Liver (tissue), 9 donors: Measurements from ENCODE around the gene CACNA1A. TPM values are rescaled to one million over a fixed set of nuclear protein-coding genes. Genes with fewer than 3 reads are reported as not detected.

Experiments
- DNase-seq: peaks from one replicate; pipeline ENCODE4 v3.0.0-alpha.2; 2017; ENCODE audit warnings: low spot score
- H3K27ac ChIP-seq, 2 donors: one replicate each; pipeline ENCODE4 v1.7.0; 2013; ENCODE audit warnings: inconsistent platforms in 2 of 2, low read length in 2 of 2, control low read depth in 1 of 2, low read depth in 1 of 2, mild to moderate bottlenecking in 1 of 2
- H3K27me3 ChIP-seq, 4 donors: one replicate each; pipeline versions ENCODE4 v1.6.1 to v1.7.0; 2013; ENCODE audit warnings: low read length in 3 of 4, inconsistent platforms in 1 of 4, mild to moderate bottlenecking in 1 of 4, moderate library complexity in 1 of 4; ENCODE audit not compliant: control insufficient read depth in 4 of 4, insufficient read depth in 4 of 4
- H3K36me3 ChIP-seq, 4 donors: one replicate each; pipeline versions ENCODE4 v1.6.1 to v1.7.0; 2013; ENCODE audit warnings: low read length in 3 of 4, mild to moderate bottlenecking in 3 of 4, low read depth in 1 of 4, moderate library complexity in 1 of 4; ENCODE audit not compliant: control insufficient read depth in 4 of 4, insufficient read depth in 3 of 4
- H3K4me1 ChIP-seq, 4 donors: one replicate each; pipeline versions ENCODE4 v1.6.1 to v1.7.0; 2013; ENCODE audit warnings: low read length in 3 of 4, mild to moderate bottlenecking in 3 of 4, moderate library complexity in 1 of 4; ENCODE audit not compliant: control insufficient read depth in 4 of 4, insufficient read depth in 4 of 4
- H3K4me3 ChIP-seq, 3 donors: one replicate each; pipeline versions ENCODE4 v1.6.1 to v1.7.0; 2013; ENCODE audit warnings: low read length in 3 of 3, control low read depth in 1 of 3, low read depth in 1 of 3, mild to moderate bottlenecking in 1 of 3
- H3K9ac ChIP-seq, 2 donors: one replicate each; pipeline ENCODE4 v1.7.0; 2013; ENCODE audit warnings: low read length in 2 of 2, mild to moderate bottlenecking in 2 of 2, moderate library complexity in 2 of 2, control low read depth in 1 of 2, low read depth in 1 of 2
- H3K9me3 ChIP-seq, 4 donors: one replicate each; pipeline versions ENCODE4 v1.6.1 to v1.7.0; 2013; ENCODE audit warnings: low read length in 3 of 4; ENCODE audit not compliant: control insufficient read depth in 4 of 4
- ATF3 ChIP-seq: IDR thresholded peaks from 2 replicates; pipeline ENCODE4 v1.6.1; 2016; ENCODE audit warnings: antibody characterized with exemption
- CTCF ChIP-seq: fragments of 150-350 bp; IDR thresholded peaks from 2 replicates; pipeline ENCODE4 v1.5.1; 2017; ENCODE audit warnings: improper control_type of control experiment, low read depth, low read length; ENCODE audit not compliant: missing input control
- EGR1 ChIP-seq, 2 donors: IDR thresholded peaks; 2 replicates each; pipeline ENCODE4 v1.6.1; 2016 to 2018; ENCODE audit warnings: antibody characterized with exemption in 2 of 2, low read depth in 2 of 2
- FOXA1 ChIP-seq: IDR thresholded peaks from 2 replicates; pipeline ENCODE4 v1.6.1; 2016; ENCODE audit warnings: antibody characterized with exemption
- FOXA2 ChIP-seq: IDR thresholded peaks from 2 replicates; pipeline ENCODE4 v1.6.1; 2016; ENCODE audit warnings: antibody characterized with exemption
- GABPA ChIP-seq, 2 donors: IDR thresholded peaks in 1 of 2; conservative IDR thresholded peaks in 1 of 2; 2 replicates each; pipeline ENCODE4 v1.6.1; 2016; ENCODE audit warnings: antibody characterized with exemption in 2 of 2, mild to moderate bottlenecking in 1 of 2, moderate library complexity in 1 of 2
- HNF4A ChIP-seq, 2 donors: conservative IDR thresholded peaks; 2 replicates each; pipeline ENCODE4 v1.6.1; 2016; ENCODE audit warnings: antibody characterized with exemption in 2 of 2, mild to moderate bottlenecking in 2 of 2
- HNF4G ChIP-seq: IDR thresholded peaks from 2 replicates; pipeline ENCODE4 v1.6.1; 2016; ENCODE audit warnings: antibody characterized with exemption
- JUND ChIP-seq, 2 donors: IDR thresholded peaks; 2 replicates each; pipeline ENCODE4 v1.6.1; 2016; ENCODE audit warnings: antibody characterized with exemption in 2 of 2
- MAX ChIP-seq: IDR thresholded peaks from 2 replicates; pipeline ENCODE4 v1.6.1; 2016; ENCODE audit warnings: antibody characterized with exemption
- NR2F2 ChIP-seq: IDR thresholded peaks from 2 replicates; pipeline ENCODE4 v1.6.1; 2016; ENCODE audit warnings: antibody characterized with exemption
- RAD21 ChIP-seq, 2 donors: IDR thresholded peaks; 2 replicates each; pipeline ENCODE4 v1.6.1; 2016; ENCODE audit warnings: antibody characterized with exemption in 2 of 2, mild to moderate bottlenecking in 2 of 2
- REST ChIP-seq: IDR thresholded peaks from 2 replicates; pipeline ENCODE4 v1.6.1; 2016; ENCODE audit warnings: antibody characterized with exemption, mild to moderate bottlenecking
- RXRA ChIP-seq, 2 donors: IDR thresholded peaks; 2 replicates each; pipeline ENCODE4 v1.6.1; 2017 to 2018; ENCODE audit warnings: antibody characterized with exemption in 2 of 2, mild to moderate bottlenecking in 1 of 2
- SP1 ChIP-seq: IDR thresholded peaks from 2 replicates; pipeline ENCODE4 v1.6.1; 2018; ENCODE audit warnings: antibody characterized with exemption, mild to moderate bottlenecking
- TAF1 ChIP-seq: conservative IDR thresholded peaks from 2 replicates; pipeline ENCODE4 v1.6.1; 2016; ENCODE audit warnings: antibody characterized with exemption, mild to moderate bottlenecking
- YY1 ChIP-seq: IDR thresholded peaks from 2 replicates; pipeline ENCODE4 v1.6.1; 2016; ENCODE audit warnings: antibody characterized with exemption, mild to moderate bottlenecking
- ZBTB33 ChIP-seq: IDR thresholded peaks from 2 replicates; pipeline ENCODE4 v1.6.1; 2016; ENCODE audit warnings: antibody characterized with exemption
- WGBS: extraction: QIAGEN DNeasy Blood & Tissue Kit; methylation state at CpG from one replicate; pipeline ENCODE4 v1.1.7; 2013; 5-methylcytosine and 5-hydroxymethylcytosine counted together
- polyA plus RNA-seq, 2 donors: library from polyadenylated mRNA; stranded (reverse) in 1 of 2; unstranded in 1 of 2; fragments of 200-250 nt in 1 of 2; fragments of >200 nt in 1 of 2; fragmentation: Nextera tagmentation in 1 of 2; extraction: Ambion mirVana in 1 of 2; gene quantifications; one replicate each; pipeline versions ENCODE4 v1.2.1 to v1.2.3, GENCODE V29; 2013 to 2015
- total RNA-seq, 2 donors: library from RNA; depleted of rRNA; stranded (reverse); fragments of >200 nt; gene quantifications; one replicate each; pipeline ENCODE4 v1.2.3, GENCODE V29; 2014
- donor health status: healthy.
- donor health status: healthy.
- donor health status: healthy.
- donor health status: healthy.
- donor health status: healthy.

CACNA1A gene
- total and polyA plus RNA-seq, 4 donors: 0.09 to 0.17 (median 0.17) TPM; not detected in 1

GRCh38 chr19:13318190-13318589 is 188.1 kb downstream of the CACNA1A start:
- Histone ChIP-seq H3K9ac (no peak overlapping the region), H3K27me3 (peaks cover 0 to 5% (median 0%) of the 10 kb centered on the region in 4 donors), H3K9me3 (peaks cover 0 to 6% (median 4%) of the 10 kb centered on the region in 4 donors), H3K4me3 (no peak overlapping the region), H3K27ac (no peak overlapping the region), H3K36me3 (no peaks in the 10 kb centered on the region), H3K4me1 (no peaks in the 10 kb centered on the region)
- TF ChIP-seq NR2F2 (no peak), HNF4A (conservative IDR thresholded peaks at IDR 0.05) (no peak), TAF1 (no peak), RAD21 (IDR thresholded peaks at IDR 0.05) (no peak), JUND (IDR thresholded peaks at IDR 0.05) (no peak), ATF3 (no peak), REST (no peak), RXRA (IDR thresholded peaks at IDR 0.05) (no peak), FOXA1 (no peak), SP1 (no peak), YY1 (no peak), GABPA (IDR thresholded peaks at IDR 0.05 in 1 of 2, conservative IDR thresholded peaks at IDR 0.05 in 1 of 2) (no peak), EGR1 (IDR thresholded peaks at IDR 0.05; ENCODE audit: low read depth in 2 of 2) (no peak), HNF4G (no peak), CTCF (no peak), MAX (no peak), FOXA2 (no peak), ZBTB33 (no peak)
- WGBS: 64% methylated on average over 4 of the region's 4 CpGs
- no peak for DNase-seq
